Measurements from ENCODE around the gene IL1F10. TPM values are rescaled to one million over a fixed set of nuclear protein-coding genes. Genes with fewer than 3 reads are reported as not detected.

IL1F10 gene
- total RNA-seq, 2 experiments from 2014 or later = not detected

DNA sequence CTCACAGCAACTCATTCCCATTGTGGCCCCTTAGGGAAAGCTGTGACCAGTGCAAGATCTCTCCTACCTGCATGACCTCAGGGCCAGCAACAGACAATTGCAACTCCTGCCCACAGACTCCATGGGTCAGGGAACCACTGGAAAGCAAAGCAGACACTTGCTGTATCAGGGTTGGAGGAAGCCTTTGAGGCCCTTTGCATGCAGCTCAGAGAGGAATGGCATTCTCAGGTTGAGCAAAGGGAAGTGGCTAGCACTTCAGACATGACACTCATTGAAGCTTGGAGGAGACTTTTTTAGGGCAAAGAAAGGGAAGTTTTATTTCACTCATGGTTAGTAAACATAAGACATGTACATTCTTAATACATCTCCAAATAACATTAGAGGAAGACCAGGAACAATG lies 22.1 kb downstream of the IL1F10 start:
- no peak overlapping the region for H3K27ac ChIP-seq (ENCODE audit: low read depth, low read length, poor library complexity, severe bottlenecking)
- no TSS peak for BruUV-seq (replicated peaks)
- no peaks in the 10 kb centered on the region for H3K9me3 ChIP-seq (ENCODE audit: low read length)
- ChIA-PET CTCF (ENCODE audit: unreplicated experiment) (no interaction called here), POLR2A (interaction anchor here (0.7 kb wide), 1 partner anchor 91 kb away, joined by 3 read pairs; no protein-coding TSS in a partner anchor)
- H3K79me2 ChIP-seq (ENCODE audit: insufficient read depth, low read depth, low read length) = no peaks in the 10 kb centered on the region
- H3K4me2 ChIP-seq (ENCODE audit: low read length) = no peak overlapping the region
- H4K20me1 ChIP-seq (ENCODE audit: insufficient read depth, low read length) = no peaks in the 10 kb centered on the region
- DNase-seq (ENCODE audit: low spot score) = no peak
- intact Hi-C loops (cut with micrococcal nuclease; ENCODE audit: unreplicated experiment) = no loop called here
- no peak overlapping the region for H2AFZ ChIP-seq (ENCODE audit: low read length)
- TF ChIP-seq, protein P1, sequence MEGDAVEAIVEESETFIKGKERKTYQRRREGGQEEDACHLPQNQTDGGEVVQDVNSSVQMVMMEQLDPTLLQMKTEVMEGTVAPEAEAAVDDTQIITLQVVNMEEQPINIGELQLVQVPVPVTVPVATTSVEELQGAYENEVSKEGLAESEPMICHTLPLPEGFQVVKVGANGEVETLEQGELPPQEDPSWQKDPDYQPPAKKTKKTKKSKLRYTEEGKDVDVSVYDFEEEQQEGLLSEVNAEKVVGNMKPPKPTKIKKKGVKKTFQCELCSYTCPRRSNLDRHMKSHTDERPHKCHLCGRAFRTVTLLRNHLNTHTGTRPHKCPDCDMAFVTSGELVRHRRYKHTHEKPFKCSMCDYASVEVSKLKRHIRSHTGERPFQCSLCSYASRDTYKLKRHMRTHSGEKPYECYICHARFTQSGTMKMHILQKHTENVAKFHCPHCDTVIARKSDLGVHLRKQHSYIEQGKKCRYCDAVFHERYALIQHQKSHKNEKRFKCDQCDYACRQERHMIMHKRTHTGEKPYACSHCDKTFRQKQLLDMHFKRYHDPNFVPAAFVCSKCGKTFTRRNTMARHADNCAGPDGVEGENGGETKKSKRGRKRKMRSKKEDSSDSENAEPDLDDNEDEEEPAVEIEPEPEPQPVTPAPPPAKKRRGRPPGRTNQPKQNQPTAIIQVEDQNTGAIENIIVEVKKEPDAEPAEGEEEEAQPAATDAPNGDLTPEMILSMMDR (conservative IDR thresholded peaks at IDR 0.05; ENCODE audit: low read length) = no peak
- TF ChIP-seq EZH2phosphoT487 (IDR thresholded peaks at IDR 0.05; ENCODE audit: borderline replicate concordance, low read depth, low read length) = no peak
- H3K36me3 ChIP-seq (ENCODE audit: insufficient read depth, low read length) = no peaks in the 10 kb centered on the region
- H3K9me2 ChIP-seq (ENCODE audit: insufficient read depth, low read length) = no peaks in the 10 kb centered on the region
- H3K4me1 ChIP-seq (ENCODE audit: insufficient read depth, low read length, poor library complexity, severe bottlenecking) = no peaks in the 10 kb centered on the region
- no peak overlapping the region for H3K4me3 ChIP-seq (ENCODE audit: low read depth, low read length, poor library complexity, severe bottlenecking)

DNA sequence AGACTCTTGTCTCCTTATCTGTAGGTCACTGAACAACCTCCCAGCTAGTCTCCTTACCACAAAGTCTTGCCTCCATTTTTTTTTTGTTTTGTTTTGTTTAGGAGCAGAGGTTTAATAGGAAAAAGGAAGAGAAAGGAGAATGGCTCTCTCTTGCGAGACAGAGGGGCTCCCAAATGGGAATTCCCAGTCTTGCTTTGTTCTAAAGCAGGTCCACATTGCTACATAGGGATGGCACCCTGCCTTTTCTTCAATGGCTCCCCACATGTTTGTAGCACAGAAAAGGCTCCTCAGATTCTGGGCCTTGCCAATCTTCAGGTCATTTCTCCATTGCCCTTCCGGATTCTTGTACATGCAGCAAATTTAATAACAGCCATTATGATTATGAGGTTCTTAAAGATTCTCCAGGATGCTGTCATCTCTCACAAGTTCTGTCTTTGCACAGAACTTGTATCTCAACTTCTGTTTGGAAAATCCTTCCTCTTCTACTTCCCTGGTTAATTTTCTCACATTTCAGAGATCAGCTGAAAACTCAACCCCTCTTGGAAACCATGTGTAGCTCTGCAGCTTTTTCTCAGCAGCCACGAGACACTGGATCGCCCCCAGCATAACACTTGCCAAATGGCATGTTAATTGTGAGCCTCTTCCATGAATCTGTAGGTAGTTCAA lies 23.6 kb downstream of the IL1F10 start:
- CTCF ChIA-PET (ENCODE audit: unreplicated experiment) = no interaction called here

More for the DNA sequence above, 23.6 kb downstream of the IL1F10 start:
- intact Hi-C loops (cut with micrococcal nuclease; ENCODE audit: unreplicated experiment) = no loop called here
- Histone ChIP-seq H3K4me2 (ENCODE audit: low read length) (no peak overlapping the region), H3K79me2 (ENCODE audit: insufficient read depth, low read depth, low read length) (no peaks in the 10 kb centered on the region), H3K4me3 (ENCODE audit: low read depth, low read length, poor library complexity, severe bottlenecking) (no peak overlapping the region), H4K20me1 (ENCODE audit: insufficient read depth, low read length) (no peaks in the 10 kb centered on the region), H2AFZ (ENCODE audit: low read length) (no peak overlapping the region), H3K4me1 (ENCODE audit: insufficient read depth, low read length, poor library complexity, severe bottlenecking) (no peaks in the 10 kb centered on the region), H3K36me3 (ENCODE audit: insufficient read depth, low read length) (no peaks in the 10 kb centered on the region), H3K27ac (ENCODE audit: low read depth, low read length, poor library complexity, severe bottlenecking) (no peak overlapping the region), H3K9me3 (ENCODE audit: low read length) (no peaks in the 10 kb centered on the region), H3K9me2 (ENCODE audit: insufficient read depth, low read length) (no peaks in the 10 kb centered on the region)
- DNase-seq (ENCODE audit: low spot score) = no peak
- TF ChIP-seq, protein P1 (conservative IDR thresholded peaks at IDR 0.05; ENCODE audit: low read length) = no peak
- TF ChIP-seq EZH2phosphoT487 (IDR thresholded peaks at IDR 0.05; ENCODE audit: borderline replicate concordance, low read depth, low read length) = no peak
- BruUV-seq (replicated peaks) = no TSS peak
- POLR2A ChIA-PET = no interaction called here
